GM10847 (cell line): Measurements from ENCODE around the gene MOB1A.

Experiments used
- POLR2A ChIP-seq: IDR thresholded peaks from 2 replicates; pipeline ENCODE4 v1.6.1; 2011; ENCODE audit not compliant: insufficient read length; ENCODE audit errors: extremely low read depth

The MOB1A gene

DNA sequence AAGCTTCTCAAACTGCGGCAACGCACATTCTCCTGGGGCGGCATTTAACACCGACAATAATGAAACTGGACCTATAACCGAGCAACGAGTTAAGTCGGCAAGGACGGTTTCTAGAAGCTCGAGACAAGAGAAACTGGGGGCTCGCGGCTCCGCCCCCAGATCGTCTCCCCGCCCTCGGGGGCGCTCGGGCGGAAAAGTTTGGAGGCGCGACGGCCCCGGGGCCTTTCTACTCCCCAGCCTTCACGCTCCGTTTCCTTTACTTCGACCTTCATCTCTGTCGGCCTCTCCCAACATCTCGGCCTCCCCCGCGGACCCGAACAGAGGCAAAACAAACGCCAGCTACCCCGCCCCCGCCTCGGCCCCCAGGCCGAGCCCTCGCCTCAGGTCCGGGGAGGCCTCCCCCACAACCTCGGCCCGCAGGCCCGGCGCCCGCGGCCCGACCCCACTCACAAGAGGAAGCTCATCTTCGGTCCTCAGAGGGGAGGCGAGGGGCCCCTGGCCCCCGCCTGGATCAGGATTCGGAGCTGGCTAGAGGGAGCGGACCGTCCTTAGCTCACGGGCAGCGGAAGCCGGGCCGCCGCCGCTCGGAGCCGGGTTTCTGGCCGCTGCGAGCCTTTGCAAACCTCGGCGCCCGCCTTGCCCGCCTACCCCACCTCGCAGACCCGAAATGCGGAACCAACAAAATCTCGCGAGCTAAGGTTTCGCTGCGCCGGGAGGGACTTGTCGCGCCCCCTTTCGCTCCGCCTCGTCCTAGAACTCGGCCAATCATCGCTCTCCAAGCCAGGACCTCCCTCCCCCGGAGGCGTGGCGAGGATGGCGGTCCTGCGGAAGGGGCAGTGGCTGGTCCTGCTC lies at the start of gene MOB1A:
Gene MOB1A (minus strand): TSS at position 669 of the 852 bp plus-strand sequence. CDS start 205 bp downstream, at position 464.
- peak; percentile 78 for TF ChIP-seq POLR2A

DNA sequence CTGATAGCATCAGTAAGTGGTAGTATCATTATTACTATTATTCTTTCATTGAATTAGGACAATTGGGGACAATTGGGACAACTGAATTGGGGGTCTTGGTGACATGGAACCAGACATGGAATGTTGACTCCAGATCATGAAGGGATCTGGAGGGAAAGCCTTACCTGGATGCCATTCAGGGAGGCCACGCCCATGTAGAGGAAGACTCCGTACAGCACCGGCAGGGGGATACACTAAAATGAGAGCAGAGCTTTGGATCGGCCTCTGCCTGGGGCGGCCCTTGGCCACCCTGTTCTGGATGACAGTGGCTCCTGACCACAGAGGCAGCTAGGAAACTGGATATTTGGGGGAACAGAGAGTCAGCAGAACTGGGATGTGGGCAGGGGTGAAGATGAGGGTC lies 49.0 kb upstream of the MOB1A start:
- TF ChIP-seq POLR2A: no peak

- no peak for TF ChIP-seq POLR2A
These were observed 48.1 kb upstream of the MOB1A start for GRCh38 chr2:74226648-74227213.

DNA sequence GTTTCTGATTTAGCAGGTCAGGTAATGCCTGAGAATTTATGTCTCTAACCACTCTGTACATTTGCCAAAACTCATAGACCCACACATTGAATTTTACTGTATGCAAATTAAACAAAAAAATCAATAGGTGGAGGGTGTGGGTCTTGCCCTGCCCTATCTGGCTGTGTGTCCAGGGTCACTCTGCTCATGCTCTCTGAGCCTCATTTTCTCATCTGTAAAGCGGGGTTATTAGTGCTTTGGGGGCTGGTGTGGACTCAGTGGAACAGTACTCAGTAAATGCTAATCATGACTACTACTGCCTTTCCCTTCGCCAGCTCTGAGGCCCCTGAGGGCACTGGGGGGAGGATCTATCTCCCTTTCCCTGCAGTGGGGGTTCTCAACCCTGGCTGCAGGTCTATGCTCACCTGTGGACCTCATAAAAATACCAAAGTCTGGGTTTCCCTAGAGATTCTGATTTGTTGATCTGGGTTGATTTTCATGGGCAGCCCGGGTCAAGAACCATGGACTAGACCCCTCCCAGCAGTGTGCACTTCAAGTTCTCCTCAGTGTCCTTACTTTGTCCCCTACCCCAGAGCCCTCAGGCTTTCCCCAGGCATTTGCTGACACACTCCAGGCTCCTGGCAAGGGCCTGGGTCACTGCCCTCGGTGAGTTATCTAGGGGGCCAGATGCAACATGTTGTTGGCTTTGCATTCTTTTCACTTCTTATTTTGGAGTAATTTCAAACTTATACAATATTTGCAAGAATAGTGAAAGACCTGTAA lies 47.2 kb upstream of the MOB1A start:
- TF ChIP-seq POLR2A: no peak

DNA sequence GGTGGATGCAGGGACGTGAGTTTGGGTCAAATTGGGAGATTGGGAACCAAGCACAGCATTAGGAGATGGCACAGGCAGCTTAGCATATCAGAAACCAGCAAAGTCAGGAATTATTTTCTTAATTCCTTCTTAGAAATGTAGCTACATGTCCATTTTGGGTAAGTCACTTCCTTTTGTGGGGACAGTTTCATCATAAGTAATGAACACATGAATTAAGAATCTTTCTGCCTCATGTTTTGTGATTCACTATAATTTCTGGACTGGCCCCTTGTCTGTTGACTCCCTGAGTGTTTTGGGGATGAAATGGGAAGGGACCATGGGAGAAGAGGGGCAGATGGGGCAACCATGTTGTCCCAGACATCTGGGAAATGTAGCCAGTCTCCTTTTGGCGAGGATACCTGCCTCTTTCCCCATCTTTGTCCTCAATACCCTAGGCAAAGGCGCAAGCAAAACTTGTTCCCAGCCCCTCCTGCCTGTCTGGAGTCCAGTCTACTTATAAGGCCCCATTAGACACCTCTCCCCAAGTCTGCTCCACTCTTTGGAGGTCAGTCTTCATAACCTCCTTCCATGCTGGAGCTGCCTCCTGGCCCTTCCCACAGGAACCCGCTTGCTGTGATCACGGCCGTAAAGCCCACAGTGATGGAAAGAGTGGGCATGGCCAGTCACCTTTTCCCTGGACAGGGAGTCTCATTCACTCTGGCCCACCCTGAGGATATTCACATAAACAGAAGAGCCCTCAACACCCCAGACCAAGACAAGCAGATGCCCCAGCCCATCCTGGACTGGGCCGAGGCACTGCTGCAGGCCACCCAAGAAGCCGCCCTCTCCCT lies 45.5 kb upstream of the MOB1A start:
- TF ChIP-seq POLR2A: no peak

- no peak for TF ChIP-seq POLR2A
These were observed 43.6 kb upstream of the MOB1A start for GRCh38 chr2:74222300-74222650.

DNA sequence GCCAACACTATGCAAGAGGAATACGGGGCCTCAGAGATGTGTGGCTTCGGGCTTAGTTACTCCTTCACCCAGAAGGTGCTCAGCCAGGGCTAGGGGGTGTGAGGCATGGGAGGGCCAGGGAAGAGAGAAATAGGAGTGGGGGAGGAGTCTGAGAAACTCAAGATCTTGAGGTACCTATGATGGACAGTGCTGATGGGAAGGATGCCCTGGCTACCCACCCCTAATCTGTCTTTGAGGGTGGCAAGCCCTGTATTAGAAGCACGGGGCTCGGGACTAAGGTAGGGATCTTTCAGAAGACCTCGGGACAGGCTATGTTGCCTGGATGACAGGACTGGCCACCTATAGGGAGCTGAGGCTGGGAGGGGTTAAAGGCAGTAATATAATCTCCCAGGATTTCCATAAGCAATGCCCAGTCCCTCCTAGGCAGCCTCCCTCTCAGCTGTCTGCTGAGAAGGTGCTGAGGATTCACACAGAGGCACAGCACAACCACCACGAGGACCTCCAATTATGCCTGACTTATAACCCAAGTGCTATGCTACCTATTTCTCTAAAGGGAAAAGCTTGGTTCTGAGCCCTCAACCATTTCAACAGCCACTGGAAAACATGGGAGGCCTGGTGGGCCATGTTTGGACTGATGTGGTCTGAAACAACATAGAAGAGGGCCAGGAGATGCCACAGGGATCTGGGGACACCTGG lies 43.1 kb upstream of the MOB1A start:
- no peak for TF ChIP-seq POLR2A

DNA sequence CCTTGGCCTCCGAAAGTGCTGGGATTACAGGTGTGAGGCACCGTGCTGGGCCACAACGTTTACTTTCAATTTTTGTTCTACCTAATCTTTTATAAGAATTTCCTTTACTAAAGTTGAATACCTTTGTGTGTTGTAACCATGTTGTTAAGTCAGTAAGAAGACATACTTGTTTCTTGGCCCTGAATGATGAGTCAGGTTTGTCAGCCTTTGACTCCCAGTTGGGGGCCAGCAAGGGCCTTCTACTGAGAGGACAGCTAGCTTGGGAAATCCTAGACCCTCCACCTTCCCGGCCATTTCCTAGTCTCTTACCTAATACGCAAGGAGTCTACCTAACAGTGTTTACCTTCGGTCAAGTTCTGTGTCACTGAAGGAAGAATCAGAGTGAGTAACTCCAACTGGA lies 42.4 kb upstream of the MOB1A start:
- no peak for TF ChIP-seq POLR2A

- no peak for TF ChIP-seq POLR2A
These were observed 41.3 kb upstream of the MOB1A start for GRCh38 chr2:74219846-74220486.

- no peak for TF ChIP-seq POLR2A
These were observed 38.0 kb upstream of the MOB1A start for GRCh38 chr2:74216642-74217041.

DNA sequence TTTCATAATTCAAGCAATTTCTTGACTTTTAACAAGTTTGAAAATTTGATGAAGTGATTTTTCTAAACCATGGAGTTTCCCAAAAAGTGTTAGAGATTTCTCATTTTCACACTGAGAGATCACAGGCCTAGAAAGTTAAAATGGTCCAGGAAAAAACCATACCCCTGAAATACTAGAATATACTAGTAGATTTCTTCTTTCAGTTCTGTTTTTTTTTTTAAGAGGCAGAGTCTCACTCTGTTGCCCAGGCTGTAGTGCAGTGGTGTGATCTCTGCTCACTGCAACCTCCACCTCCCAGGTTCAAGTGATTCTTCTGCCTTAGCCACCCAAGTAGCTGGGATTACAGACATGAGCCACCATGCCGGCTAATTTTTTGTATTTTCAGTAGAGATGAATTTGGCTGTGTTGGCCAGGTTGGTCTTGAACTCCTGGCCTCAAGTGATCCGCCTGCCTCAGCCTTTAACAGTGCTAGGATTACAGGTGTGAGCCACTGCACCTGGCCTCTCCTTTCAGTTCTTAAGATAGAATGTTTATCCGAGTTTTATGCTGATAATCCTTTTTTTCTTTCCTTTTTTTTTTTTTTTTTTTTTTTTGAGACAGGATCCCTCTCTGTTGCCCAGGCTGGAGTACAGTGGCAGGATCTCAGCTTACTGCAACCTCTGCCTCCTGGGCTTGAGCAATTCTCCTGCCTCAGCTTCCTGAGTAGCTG lies 34.2 kb upstream of the MOB1A start:
- TF ChIP-seq POLR2A: no peak

GRCh38 chr2:74206180-74206688 lies 27.6 kb upstream of the MOB1A start:
- no peak for TF ChIP-seq POLR2A

GRCh38 chr2:74205596-74205995 lies 26.9 kb upstream of the MOB1A start:
- TF ChIP-seq POLR2A: no peak
